Trophoblast cell (in vitro differentiated cells and primary cell): ENCODE measurements around the gene BABAM1.
A peak's percentile ranks its signal among the peaks of the same experiment; 100 is the strongest.

ENCODE experiments used
- DNase-seq, 2 donors: peaks; one replicate each; pipeline ENCODE4 v3.0.0-alpha.2; 2016
- H2AFZ ChIP-seq: 2 replicates; pipeline ENCODE4 v1.6.1; 2013; ENCODE audit warnings: low read length, moderate library complexity, mild to moderate bottlenecking; ENCODE audit not compliant: insufficient read depth, poor library complexity
- H2AK5ac ChIP-seq: 2 replicates; pipeline ENCODE4 v1.6.1; 2013; ENCODE audit warnings: mild to moderate bottlenecking, low read length
- H2BK120ac ChIP-seq: 2 replicates; pipeline ENCODE4 v1.6.1; 2013; ENCODE audit warnings: low read length, mild to moderate bottlenecking, moderate library complexity; ENCODE audit not compliant: insufficient read depth, poor library complexity
- H2BK12ac ChIP-seq: 2 replicates; pipeline ENCODE4 v1.6.1; 2013; ENCODE audit warnings: mild to moderate bottlenecking, low read length, moderate library complexity
- H2BK5ac ChIP-seq: 2 replicates; pipeline ENCODE4 v1.6.1; 2013; ENCODE audit warnings: low read length, low read depth, moderate library complexity, mild to moderate bottlenecking; ENCODE audit not compliant: poor library complexity
- H3K14ac ChIP-seq: 2 replicates; pipeline ENCODE4 v1.6.1; 2013; ENCODE audit warnings: mild to moderate bottlenecking, low read length
- H3K18ac ChIP-seq: 2 replicates; pipeline ENCODE4 v1.6.1; 2013; ENCODE audit warnings: mild to moderate bottlenecking, low read length
- H3K23ac ChIP-seq: 2 replicates; pipeline ENCODE4 v1.6.1; 2013; ENCODE audit warnings: low read length
- H3K27ac ChIP-seq: 2 replicates; pipeline ENCODE4 v1.5.1; 2013; ENCODE audit warnings: low read depth, mild to moderate bottlenecking, inconsistent platforms, low read length, moderate library complexity
- H3K27me3 ChIP-seq: 2 replicates; pipeline ENCODE4 v1.6.1; 2013; ENCODE audit warnings: inconsistent platforms, mild to moderate bottlenecking, low read length, moderate library complexity; ENCODE audit not compliant: insufficient read depth
- H3K36me3 ChIP-seq, 2 experiments: 1 replicate in 1 of 2; 2 replicates in 1 of 2; pipeline ENCODE4 v1.6.1; 2013; ENCODE audit warnings: low read length in 2 of 2, mild to moderate bottlenecking in 2 of 2, moderate library complexity in 1 of 2; ENCODE audit not compliant: insufficient read depth in 2 of 2, control insufficient read depth in 1 of 2
- H3K4ac ChIP-seq: 2 replicates; pipeline ENCODE4 v1.6.1; 2013; ENCODE audit warnings: low read depth, mild to moderate bottlenecking, low read length, moderate library complexity
- H3K4me1 ChIP-seq, 2 experiments: 1 replicate in 1 of 2; 2 replicates in 1 of 2; pipeline ENCODE4 v1.6.1; 2013; ENCODE audit warnings: low read length in 2 of 2, mild to moderate bottlenecking in 2 of 2, moderate library complexity in 1 of 2; ENCODE audit not compliant: insufficient read depth in 2 of 2, control insufficient read depth in 1 of 2
- H3K4me2 ChIP-seq: 2 replicates; pipeline ENCODE4 v1.6.1; 2013; ENCODE audit warnings: inconsistent platforms, mild to moderate bottlenecking, low read length, moderate library complexity
- H3K4me3 ChIP-seq: 2 replicates; pipeline ENCODE4 v1.5.1; 2013; ENCODE audit warnings: mild to moderate bottlenecking, low read depth, low read length, inconsistent platforms
- H3K79me1 ChIP-seq: one replicate; pipeline ENCODE4 v1.6.1; 2013; ENCODE audit warnings: low read length
- H3K79me2 ChIP-seq: 2 replicates; pipeline ENCODE4 v1.6.1; 2013; ENCODE audit warnings: low read length, mild to moderate bottlenecking; ENCODE audit not compliant: control insufficient read depth, insufficient read depth, poor library complexity
- H3K9ac ChIP-seq: 2 replicates; pipeline ENCODE4 v1.6.1; 2013; ENCODE audit warnings: mild to moderate bottlenecking, low read length
- H3K9me3 ChIP-seq: 2 replicates; pipeline ENCODE4 v1.6.1; 2013; ENCODE audit warnings: low read depth, mild to moderate bottlenecking, control low read depth, inconsistent platforms, low read length; ENCODE audit not compliant: insufficient read depth
- H4K12ac ChIP-seq: 2 replicates; pipeline ENCODE4 v1.6.1; 2013; ENCODE audit warnings: low read depth, mild to moderate bottlenecking, low read length, moderate library complexity
- H4K8ac ChIP-seq: 2 replicates; pipeline ENCODE4 v1.6.1; 2013; ENCODE audit warnings: low read depth, mild to moderate bottlenecking, low read length, moderate library complexity
- H4K91ac ChIP-seq: one replicate; pipeline ENCODE4 v1.6.1; 2013; ENCODE audit warnings: low read depth, mild to moderate bottlenecking, low read length, moderate library complexity
- WGBS: extraction: QIAGEN DNeasy Blood & Tissue Kit; methylation state at CpG from one replicate; pipeline ENCODE4 v1.1.7; 2013; ENCODE audit warnings: missing lambda C conversion rate; ENCODE audit not compliant: insufficient read length, insufficient coverage; ENCODE audit errors: extremely low coverage; 5-methylcytosine and 5-hydroxymethylcytosine counted together

Gene BABAM1

DNA sequence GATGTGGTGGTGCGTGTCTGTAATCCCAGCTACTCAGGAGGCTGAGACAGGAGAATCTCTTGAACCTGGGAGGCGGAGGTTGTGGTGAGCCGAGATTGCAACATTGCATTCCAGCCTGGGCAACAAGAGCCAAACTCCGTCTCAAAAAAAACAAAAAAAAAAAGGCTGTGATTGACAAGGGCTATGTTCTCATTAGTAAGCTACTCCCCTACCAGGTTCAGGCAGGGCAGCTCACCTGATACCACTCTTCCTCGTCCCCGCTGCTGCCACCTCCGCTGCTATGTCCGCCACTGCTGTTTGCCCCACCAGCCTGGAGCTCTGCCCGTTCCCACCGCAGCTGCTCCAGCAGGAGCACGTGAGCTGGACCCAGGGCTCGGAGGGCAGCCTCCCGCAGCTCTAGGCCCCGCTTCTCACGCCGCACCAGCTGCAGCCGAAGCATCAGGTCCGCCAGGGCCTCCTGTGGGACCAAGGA, 12.1 kb upstream of the BABAM1 start:
- Histone ChIP-seq H3K79me1 (peaks cover 8% of the 10 kb centered on the region), H2BK12ac (peak overlapping the region; percentile 28), H3K27ac (no peak overlapping the region), H3K4ac (no peak overlapping the region), H4K91ac (peak overlapping the region; percentile 41), H4K12ac (no peak overlapping the region), H3K9me3 (peaks cover 9% of the 10 kb centered on the region), H3K9ac (no peak overlapping the region), H3K23ac (no peak overlapping the region), H3K79me2 (no peaks in the 10 kb centered on the region), H3K36me3 (peaks cover 8 to 11% of the 10 kb centered on the region in 2 experiments), H3K4me1 (peaks cover 2 to 10% of the 10 kb centered on the region in 2 experiments), H3K4me3 (peak overlapping the region; percentile 5), H3K14ac (peak overlapping the region; percentile 14), H3K27me3 (no peaks in the 10 kb centered on the region), H4K8ac (peak overlapping the region; percentile 37), H2BK120ac (peak overlapping the region; percentile 20), H2BK5ac (no peak overlapping the region), H2AFZ (peak overlapping the region; percentile 12), H2AK5ac (peak overlapping the region; percentile 10), H3K18ac (peak overlapping the region; percentile 12), H3K4me2 (no peak overlapping the region)
- no CpG with 5 or more reads among the region's 18 CpGs for WGBS
- peak in 1 of 2 donors; percentile 43 for DNase-seq

DNA sequence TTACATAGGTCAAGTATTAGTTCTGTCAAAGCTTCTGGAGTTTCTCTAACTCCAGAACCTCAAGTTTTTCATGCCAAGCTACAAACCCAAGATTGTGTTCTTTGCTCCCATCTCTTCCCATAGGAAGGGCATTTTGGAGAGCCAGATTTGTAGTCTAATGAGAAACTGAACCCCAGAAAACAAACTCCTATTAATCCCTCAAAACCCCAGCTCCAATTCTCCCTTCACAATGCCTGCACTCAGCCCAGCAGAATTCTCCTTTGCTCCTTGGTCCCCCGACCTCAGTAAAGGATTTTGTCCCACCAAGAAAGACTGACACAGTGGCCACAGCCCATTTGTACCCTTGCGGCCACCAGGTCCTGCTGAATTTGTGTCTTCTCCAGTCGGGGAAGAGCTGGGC, 11.1 kb upstream of the BABAM1 start:
- Histone ChIP-seq H4K8ac (no peak overlapping the region), H3K9me3 (peaks cover 9% of the 10 kb centered on the region), H3K79me2 (no peaks in the 10 kb centered on the region), H3K36me3 (peaks cover 8 to 11% of the 10 kb centered on the region in 2 experiments), H3K9ac (no peak overlapping the region), H3K4me2 (no peak overlapping the region), H3K4me3 (no peak overlapping the region), H4K12ac (no peak overlapping the region), H3K18ac (no peak overlapping the region), H4K91ac (peak overlapping the region; percentile 4), H3K27ac (no peak overlapping the region), H2BK5ac (no peak overlapping the region), H3K4ac (no peak overlapping the region), H3K27me3 (no peaks in the 10 kb centered on the region), H3K4me1 (peaks cover 0 to 8% of the 10 kb centered on the region in 2 experiments), H3K23ac (no peak overlapping the region), H2AK5ac (no peak overlapping the region), H3K79me1 (peaks cover 5% of the 10 kb centered on the region), H2BK12ac (no peak overlapping the region), H2BK120ac (no peak overlapping the region), H2AFZ (no peak overlapping the region), H3K14ac (no peak overlapping the region)
- no peak for DNase-seq
- no CpG with 5 or more reads among the region's 3 CpGs for WGBS

DNA sequence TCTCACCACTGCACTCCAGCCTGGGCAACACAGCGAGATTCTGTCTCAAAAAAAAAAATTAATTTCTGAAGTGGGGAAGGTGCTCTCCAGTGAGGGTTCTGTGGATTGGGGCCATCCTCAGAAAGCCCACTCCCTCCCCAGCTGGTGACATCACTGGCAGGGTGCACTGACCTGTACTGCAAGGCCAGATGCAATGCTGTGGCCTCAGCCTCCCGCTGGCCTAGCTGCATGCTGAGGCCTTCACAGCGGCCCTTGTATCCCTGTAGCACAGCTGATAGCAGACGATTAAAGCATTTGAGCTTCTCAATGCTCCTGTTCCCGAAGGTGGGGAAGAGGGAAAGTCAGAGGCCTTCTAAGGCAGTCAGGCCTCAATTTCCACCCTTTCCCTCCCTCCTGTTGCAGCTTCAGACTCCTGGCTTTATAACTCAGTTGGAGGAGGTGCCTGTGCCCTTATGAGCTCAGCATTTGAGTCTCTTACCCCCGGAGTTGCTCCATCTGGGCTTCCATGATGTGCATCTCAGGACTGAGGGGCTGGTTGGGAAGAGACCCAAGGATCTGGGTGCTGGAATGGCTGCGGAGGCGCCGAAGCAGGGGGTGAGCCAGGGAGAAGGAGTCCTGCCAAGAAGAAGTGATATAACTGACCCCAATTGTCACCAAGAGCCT, 8.0 kb upstream of the BABAM1 start:
- H2BK12ac ChIP-seq: no peak overlapping the region
- no peak overlapping the region for H4K8ac ChIP-seq
- no peak overlapping the region for H3K4me2 ChIP-seq
- H2BK5ac ChIP-seq: no peak overlapping the region
- H3K36me3 ChIP-seq: peaks cover 8 to 11% of the 10 kb centered on the region in 2 experiments
- whole genome bisulfite sequencing: no CpG with 5 or more reads among the region's 9 CpGs
- no peak for DNase-seq
- no peak overlapping the region for H2AFZ ChIP-seq
- H2BK120ac ChIP-seq: no peak overlapping the region
- no peak overlapping the region for H3K27ac ChIP-seq
- H3K18ac ChIP-seq: no peak overlapping the region
- H2AK5ac ChIP-seq: no peak overlapping the region
- H4K91ac ChIP-seq: no peak overlapping the region
- peaks cover 12% of the 10 kb centered on the region for H3K79me1 ChIP-seq
- peaks cover 4 to 8% of the 10 kb centered on the region in 2 experiments for H3K4me1 ChIP-seq
- H3K14ac ChIP-seq: no peak overlapping the region
- H3K4me3 ChIP-seq: no peak overlapping the region
- H3K23ac ChIP-seq: no peak overlapping the region
- no peak overlapping the region for H3K9ac ChIP-seq
- H3K4ac ChIP-seq: no peak overlapping the region
- no peaks in the 10 kb centered on the region for H3K27me3 ChIP-seq
- H3K9me3 ChIP-seq: peaks cover 9% of the 10 kb centered on the region
- H3K79me2 ChIP-seq: no peaks in the 10 kb centered on the region
- no peak overlapping the region for H4K12ac ChIP-seq

DNA sequence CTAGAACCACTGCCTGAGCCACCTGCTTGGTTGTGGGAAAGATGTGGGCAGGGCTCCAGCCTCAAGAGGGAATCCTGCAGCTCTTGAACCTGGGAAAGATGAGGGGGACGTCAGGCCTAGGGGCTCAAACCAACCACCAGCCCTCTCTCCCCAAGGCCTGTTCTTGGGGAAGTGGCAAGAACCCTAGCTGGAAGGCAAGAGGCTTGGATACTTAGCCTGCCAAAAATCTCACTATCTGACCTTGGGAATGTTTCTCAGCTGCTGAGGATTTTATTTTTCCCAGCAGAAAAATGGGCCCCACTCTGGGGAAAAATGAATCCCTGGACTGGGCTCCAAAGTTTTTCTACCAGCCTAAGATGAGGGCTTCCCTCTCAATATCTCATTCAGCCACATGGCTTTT, 7.3 kb upstream of the BABAM1 start:
- Histone ChIP-seq H3K9ac (no peak overlapping the region), H3K14ac (no peak overlapping the region), H2AK5ac (no peak overlapping the region), H2BK120ac (no peak overlapping the region), H4K8ac (no peak overlapping the region), H3K9me3 (peaks cover 9% of the 10 kb centered on the region), H4K91ac (no peak overlapping the region), H3K4me1 (peaks cover 10 to 11% of the 10 kb centered on the region in 2 experiments), H3K79me1 (peaks cover 17% of the 10 kb centered on the region), H3K27me3 (no peaks in the 10 kb centered on the region), H3K4ac (no peak overlapping the region), H4K12ac (no peak overlapping the region), H2BK5ac (no peak overlapping the region), H3K27ac (no peak overlapping the region), H3K79me2 (no peaks in the 10 kb centered on the region), H3K4me3 (no peak overlapping the region), H3K23ac (no peak overlapping the region), H3K18ac (no peak overlapping the region), H2AFZ (no peak overlapping the region), H3K4me2 (no peak overlapping the region), H3K36me3 (peaks cover 8 to 11% of the 10 kb centered on the region in 2 experiments), H2BK12ac (no peak overlapping the region)
- no peak for DNase-seq
- no CpG with 5 or more reads among the region's 1 CpG for WGBS
